H9 (cell line): ENCODE results near the gene HTR1B. TPM values are rescaled to one million over a fixed set of nuclear protein-coding genes. Genes with fewer than 3 reads are reported as not detected.

ENCODE experiments used
- DNase-seq: peaks from one replicate; pipeline ENCODE4 v3.0.0-alpha.2; 2017
- H2AFZ ChIP-seq: one replicate; pipeline ENCODE4 v1.6.1; 2013; ENCODE audit warnings: mild to moderate bottlenecking, low read length, control low read depth, moderate library complexity
- H2AK5ac ChIP-seq: 2 replicates; pipeline ENCODE4 v1.6.1; 2013; ENCODE audit warnings: low read length, control low read depth, mixed read lengths; ENCODE audit not compliant: insufficient read length
- H2BK120ac ChIP-seq: one replicate; pipeline ENCODE4 v1.6.1; 2013; ENCODE audit warnings: low read depth, mild to moderate bottlenecking, low read length, control low read depth, inconsistent platforms; ENCODE audit not compliant: poor library complexity, severe bottlenecking
- H2BK12ac ChIP-seq: 2 replicates; pipeline ENCODE4 v1.6.1; 2013; ENCODE audit warnings: low read length, control low read depth, mixed read lengths, low read depth; ENCODE audit not compliant: insufficient read length
- H2BK15ac ChIP-seq: 2 replicates; pipeline ENCODE4 v1.6.1; 2013; ENCODE audit warnings: low read depth, low read length, control low read depth
- H2BK20ac ChIP-seq: one replicate; pipeline ENCODE4 v1.6.1; 2013; ENCODE audit warnings: low read depth, mild to moderate bottlenecking, low read length, control low read depth, inconsistent platforms; ENCODE audit not compliant: poor library complexity, severe bottlenecking
- H2BK5ac ChIP-seq: 2 replicates; pipeline ENCODE4 v1.6.1; 2013; ENCODE audit warnings: low read length, control low read depth, mixed read lengths; ENCODE audit not compliant: insufficient read length
- H3K14ac ChIP-seq: 2 replicates; pipeline ENCODE4 v1.6.1; 2013; ENCODE audit warnings: low read length, control low read depth; ENCODE audit not compliant: insufficient read depth
- H3K18ac ChIP-seq: 2 replicates; pipeline ENCODE4 v1.6.1; 2013; ENCODE audit warnings: low read depth, mild to moderate bottlenecking, mixed read lengths, low read length, control low read depth; ENCODE audit not compliant: insufficient read length
- H3K23ac ChIP-seq: 2 replicates; pipeline ENCODE4 v1.6.1; 2013; ENCODE audit warnings: low read length, control low read depth, mixed read lengths, low read depth; ENCODE audit not compliant: insufficient read length
- H3K23me2 ChIP-seq: 2 replicates; pipeline ENCODE4 v1.6.1; 2013; ENCODE audit warnings: low read depth, mild to moderate bottlenecking, mixed read lengths, low read length, control low read depth; ENCODE audit not compliant: insufficient read length, poor library complexity, severe bottlenecking
- H3K27ac ChIP-seq: 2 replicates; pipeline ENCODE4 v1.5.1; 2013; ENCODE audit warnings: low read length, control low read depth, mixed read lengths, low read depth; ENCODE audit not compliant: insufficient read length
- H3K27me3 ChIP-seq: 2 replicates; pipeline ENCODE4 v1.6.1; 2013; ENCODE audit warnings: low read length, control low read depth, inconsistent platforms; ENCODE audit not compliant: insufficient read depth
- H3K4ac ChIP-seq: 2 replicates; pipeline ENCODE4 v1.6.1; 2013; ENCODE audit warnings: low read depth, mild to moderate bottlenecking, control low read depth, inconsistent platforms, low read length, moderate library complexity
- H3K4me1 ChIP-seq: 2 replicates; pipeline ENCODE4 v1.6.1; 2013; ENCODE audit warnings: low read length, control low read depth, inconsistent platforms; ENCODE audit not compliant: insufficient read depth
- H3K4me2 ChIP-seq: 2 replicates; pipeline ENCODE4 v1.6.1; 2013; ENCODE audit warnings: low read length, control low read depth, mixed read lengths; ENCODE audit not compliant: insufficient read length, insufficient read depth
- H3K56ac ChIP-seq: 2 replicates; pipeline ENCODE4 v1.6.1; 2013; ENCODE audit warnings: low read depth, mild to moderate bottlenecking, mixed read lengths, low read length, control low read depth; ENCODE audit not compliant: insufficient read length
- H3K79me1 ChIP-seq: 2 replicates; pipeline ENCODE4 v1.6.1; 2013; ENCODE audit warnings: low read depth, mild to moderate bottlenecking, moderate library complexity, low read length, control low read depth, inconsistent platforms; ENCODE audit not compliant: insufficient read depth, poor library complexity, severe bottlenecking
- H3K79me2 ChIP-seq: 2 replicates; pipeline ENCODE4 v1.6.1; 2013; ENCODE audit warnings: low read length, control low read depth, inconsistent platforms; ENCODE audit not compliant: insufficient read depth
- H3K9ac ChIP-seq: 2 replicates; pipeline ENCODE4 v1.6.1; 2013; ENCODE audit warnings: low read length, control low read depth, mixed read lengths; ENCODE audit not compliant: insufficient read length; ENCODE audit errors: extremely low read depth
- H3K9me3 ChIP-seq: one replicate; pipeline ENCODE4 v1.6.1; 2013; ENCODE audit warnings: low read depth, low read length, inconsistent platforms; ENCODE audit not compliant: control insufficient read depth
- H3T11ph ChIP-seq: one replicate; pipeline ENCODE4 v1.6.1; 2013; ENCODE audit warnings: mild to moderate bottlenecking, low read length, control low read depth, inconsistent platforms
- H4K20me1 ChIP-seq: one replicate; pipeline ENCODE4 v1.6.1; 2013; ENCODE audit not compliant: control insufficient read depth, insufficient read length, insufficient read depth
- H4K5ac ChIP-seq: 2 replicates; pipeline ENCODE4 v1.6.1; 2013; ENCODE audit warnings: low read depth, mild to moderate bottlenecking, mixed read lengths, low read length, control low read depth; ENCODE audit not compliant: insufficient read length
- H4K8ac ChIP-seq: replicated peaks from 2 replicates; pipeline ENCODE4 v1.6.1; 2013; ENCODE audit warnings: low read length, control low read depth, mixed read lengths, low read depth; ENCODE audit not compliant: insufficient read length
- H4K91ac ChIP-seq: 2 replicates; pipeline ENCODE4 v1.6.1; 2013; ENCODE audit warnings: low read depth, mild to moderate bottlenecking, moderate library complexity, mixed read lengths, low read length, control low read depth; ENCODE audit not compliant: insufficient read length
- H3K27ac Mint-ChIP-seq, 3 experiments: 2 replicates in 2 of 3; 3 replicates in 1 of 3; pipeline ENCODE4 v1.8.0; 2020 to 2021; ENCODE audit warnings: mixed read lengths in 3 of 3, mild to moderate bottlenecking in 1 of 3, moderate library complexity in 1 of 3
- H3K27me3 Mint-ChIP-seq: 2 replicates; pipeline ENCODE4 v1.8.0; 2021; ENCODE audit warnings: low read depth, mild to moderate bottlenecking, moderate library complexity, mixed read lengths
- H3K36me3 Mint-ChIP-seq, 3 experiments: 2 replicates in 2 of 3; 3 replicates in 1 of 3; pipeline ENCODE4 v1.8.0; 2020 to 2021; ENCODE audit warnings: low read depth in 3 of 3, mixed read lengths in 3 of 3; ENCODE audit not compliant: insufficient read depth in 1 of 3
- H3K4me1 Mint-ChIP-seq, 2 experiments: 2 replicates each; pipeline ENCODE4 v1.8.0; 2020; ENCODE audit warnings: mixed read lengths in 2 of 2
- H3K4me3 Mint-ChIP-seq, 2 experiments: 2 replicates in 1 of 2; 3 replicates in 1 of 2; pipeline ENCODE4 v1.8.0; 2020 to 2021; ENCODE audit warnings: mild to moderate bottlenecking in 2 of 2, mixed read lengths in 2 of 2, moderate library complexity in 1 of 2
- H3K9me3 Mint-ChIP-seq, 2 experiments: 2 replicates in 1 of 2; 3 replicates in 1 of 2; pipeline ENCODE4 v1.8.0; 2020; ENCODE audit warnings: mild to moderate bottlenecking in 2 of 2, mixed read lengths in 2 of 2, moderate library complexity in 1 of 2
- CTCF ChIP-seq: fragments of 200-600 bp; sonication (generic); conservative IDR thresholded peaks from 3 replicates; pipeline ENCODE4 v1.8.0; 2021; ENCODE audit warnings: antibody characterized with exemption, mild to moderate bottlenecking
- total RNA-seq: library from RNA; stranded (reverse); gene quantifications from 2 replicates; pipeline ENCODE4 v1.2.1, GENCODE V29; 2021

Gene HTR1B
- total RNA-seq, 1 experiment from 2014 or later: 0.83 TPM

GRCh38 chr6:77455271-77455670 is 8.0 kb downstream of the HTR1B start:
- Histone ChIP-seq H3T11ph (no peak overlapping the region), H3K9me3 (no peaks in the 10 kb centered on the region), H2AK5ac (no peak overlapping the region), H4K8ac (no peak overlapping the region), H3K18ac (no peak overlapping the region), H2BK120ac (no peak overlapping the region), H2BK12ac (no peak overlapping the region), H2BK5ac (no peak overlapping the region), H3K79me2 (no peaks in the 10 kb centered on the region), H3K23me2 (no peaks in the 10 kb centered on the region), H2AFZ (no peak overlapping the region), H2BK15ac (no peak overlapping the region), H2BK20ac (no peak overlapping the region), H3K4me1 (peaks cover 6% of the 10 kb centered on the region; the same call in 1 of the 2 replicates), H3K27me3 (no peaks in the 10 kb centered on the region), H3K4ac (no peak overlapping the region), H3K14ac (no peak overlapping the region), H4K5ac (no peak overlapping the region), H3K27ac (no peak overlapping the region), H4K20me1 (no peaks in the 10 kb centered on the region), H3K79me1 (no peaks in the 10 kb centered on the region), H3K4me2 (no peak overlapping the region), H3K9ac (no peak overlapping the region), H3K56ac (no peak overlapping the region), H4K91ac (no peak overlapping the region), H3K23ac (no peak overlapping the region)
- H3K27ac Mint-ChIP-seq: 0 out of 7 replicates have a peak overlapping the region, but pooled peaks of 1 of the 3 experiments have one; percentile 34
- no peak overlapping the region for H3K4me3 Mint-ChIP-seq
- no peak for DNase-seq
- peaks cover 34 to 39% of the 10 kb centered on the region in 2 experiments for H3K4me1 Mint-ChIP-seq
- H3K27me3 Mint-ChIP-seq: no peaks in the 10 kb centered on the region
- no peaks in the 10 kb centered on the region for H3K36me3 Mint-ChIP-seq
- H3K9me3 Mint-ChIP-seq: no peaks in the 10 kb centered on the region
- TF ChIP-seq CTCF: no peak
